ENCODE data around the gene SRD5A3.

- no peak for TF ChIP-seq CTCF (IDR thresholded peaks at IDR 0.05)
- TF ChIP-seq FOXP4 (CRISPR knock-in tag; IDR thresholded peaks at IDR 0.05), result no peak
- no peak for TF ChIP-seq NFE2L1 (CRISPR knock-in tag; IDR thresholded peaks at IDR 0.05)
- TF ChIP-seq ZBTB21 (CRISPR knock-in tag; IDR thresholded peaks at IDR 0.05; ENCODE audit: borderline replicate concordance), result no peak
- TF ChIP-seq MLX (CRISPR knock-in tag; IDR thresholded peaks at IDR 0.05), result no peak
- TF ChIP-seq ZNF219 (CRISPR knock-in tag; IDR thresholded peaks at IDR 0.05; ENCODE audit: borderline replicate concordance), result no peak
- TF ChIP-seq NR2C2 (CRISPR knock-in tag; IDR thresholded peaks at IDR 0.05), result no peak
- TF ChIP-seq CBFB (CRISPR knock-in tag; IDR thresholded peaks at IDR 0.05; ENCODE audit: low read depth), result no peak
- TF ChIP-seq SP1 (CRISPR knock-in tag; conservative IDR thresholded peaks at IDR 0.05), result no peak
Measured at GRCh38 chr4:55304303-55304702, 41.7 kb upstream of the SRD5A3 start.

Data from WTC11 (cell line).